Right lobe of liver (tissue), 6 donors: ENCODE measurements around the gene TNIP2. TPM values are rescaled to one million over a fixed set of nuclear protein-coding genes. Genes with fewer than 3 reads are reported as not detected.
A peak's percentile ranks its signal among the peaks of the same experiment; 100 is the strongest.

Experiments
- ATAC-seq, 4 donors: fragments of 200-7000 bp; cut with Tn5 transposase; one replicate each; pipeline ENCODE4 v1.9.1; 2020; ENCODE audit warnings: mild to moderate bottlenecking in 4 of 4, moderate library complexity in 4 of 4
- DNase-seq, 3 donors: peaks; one replicate each; pipeline ENCODE4 v3.0.0-alpha.2; 2020
- H3K27ac ChIP-seq, 3 donors: fragments of 200-600 bp; one replicate each; pipeline ENCODE4 v1.8.0; 2022
- H3K27me3 ChIP-seq, 2 donors: fragments of 200-600 bp; one replicate each; pipeline ENCODE4 v1.8.0; 2022
- H3K36me3 ChIP-seq, 4 donors: fragments of 200-600 bp; sonication (generic) in 1 of 4; one replicate each; pipeline versions ENCODE4 v1.5.1 to v1.8.0; 2017 to 2022; ENCODE audit warnings: control low read depth in 1 of 4
- H3K4me1 ChIP-seq, 4 donors: fragments of 200-600 bp; sonication (generic) in 1 of 4; one replicate each; pipeline versions ENCODE4 v1.5.1 to v1.8.0; 2017 to 2022; ENCODE audit warnings: control low read depth in 1 of 4
- H3K4me3 ChIP-seq, 3 donors: fragments of 200-600 bp; one replicate each; pipeline ENCODE4 v1.8.0; 2022
- H3K9me3 ChIP-seq, 4 donors: fragments of 200-600 bp; sonication (generic) in 1 of 4; one replicate each; pipeline versions ENCODE4 v1.5.1 to v1.8.0; 2017 to 2022; ENCODE audit warnings: control low read depth in 1 of 4
- POLR2A ChIP-seq: fragments of 450-650 bp; IDR thresholded peaks from one replicate; pipeline ENCODE4 v1.6.1; 2017; ENCODE audit warnings: antibody characterized with exemption, mild to moderate bottlenecking
- WGBS: methylation state at CpG from one replicate; pipeline ENCODE4 v1.1.6; 2018; ENCODE audit warnings: low coverage, low lambda C conversion rate; ENCODE audit not compliant: insufficient coverage; ENCODE audit errors: missing lambda C conversion rate; 5-methylcytosine and 5-hydroxymethylcytosine counted together
- intact Hi-C, 2 donors: fragments of 100-400 bp; cut with DNase I; formaldehyde crosslinking; loops; one replicate each; pipeline versions ENCODE4 v1.11.2 to v1.14.1; 2022
- total RNA-seq, 6 experiments: library from RNA; depleted of rRNA in 2 of 6; stranded (reverse); fragments of >200 nt in 2 of 6; fragmentation: NEBNext Ultra II Directional in 3 of 6; extraction: Animal tissue kit (Norgen Biotek cat#: 25700) in 3 of 6; gene quantifications; one replicate each; pipeline versions ENCODE4 v1.1.0 to v1.2.4, GENCODE V29; 2016 to 2023
- TF ChIP-seq, protein P1 (sequence below), 4 donors: fragments of 200-600 bp in 3 of 4; fragments of 450-650 bp in 1 of 4; IDR thresholded peaks; one replicate each; pipeline versions ENCODE4 v1.5.1 to v1.8.0; 2016 to 2022; ENCODE audit warnings: antibody characterized with exemption in 4 of 4, mild to moderate bottlenecking in 2 of 4
- donor health status: DM: no; HTN: yes; CAD: no.
- donor health status: DM: no; HTN: no; CAD: no.
- donor health status: DM: no; HTN: no; CAD: no.
- donor health status: DM: no; HTN: yes; CAD: no.
- donor health status: DM: no; HTN: yes; CAD: no.

Gene TNIP2
- total RNA-seq, 6 experiments from 2014 or later, result 9.7 to 40.6 (median 18.8) TPM

DNA sequence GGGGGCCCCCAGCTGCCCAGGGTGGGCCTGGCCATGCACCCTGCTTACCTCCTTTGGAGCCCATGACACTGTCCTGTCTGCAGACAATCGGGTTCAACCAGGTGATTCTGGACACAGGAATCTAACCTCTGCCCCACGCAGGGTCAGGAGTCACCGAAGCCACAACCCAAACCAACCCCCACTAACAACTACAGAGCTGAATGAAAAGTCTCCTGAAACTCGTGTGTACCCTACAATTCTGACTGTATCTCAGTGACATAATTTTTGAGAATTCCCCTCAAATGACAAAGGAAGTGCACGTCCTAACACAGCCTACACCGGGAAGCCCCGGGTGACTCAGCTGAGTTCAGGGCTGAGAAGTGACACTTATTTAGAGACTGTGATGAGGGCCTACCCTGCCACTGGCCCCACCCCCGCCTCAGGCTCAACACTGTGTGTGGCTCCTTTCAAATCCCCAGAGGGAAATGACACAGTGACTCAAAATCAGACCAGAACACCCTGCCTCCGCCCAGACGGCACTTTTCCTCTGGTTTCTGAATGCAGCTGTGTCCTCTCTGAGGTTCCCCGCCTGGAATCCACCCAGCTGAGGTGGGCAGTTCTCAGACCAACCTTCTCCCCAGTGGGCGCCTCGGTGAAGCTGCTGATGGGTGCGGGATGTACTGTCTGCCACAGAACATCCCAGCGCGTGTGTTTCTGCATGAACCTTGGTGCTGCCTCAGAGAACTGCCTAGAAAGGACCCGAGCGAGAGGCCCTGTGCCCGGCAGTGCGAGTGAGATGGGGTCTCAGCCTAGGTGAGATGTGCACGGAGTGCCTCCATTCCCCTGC, 9.9 kb downstream of the TNIP2 start:
- peak; percentile 67 to 90 (median 80) for ATAC-seq

DNA sequence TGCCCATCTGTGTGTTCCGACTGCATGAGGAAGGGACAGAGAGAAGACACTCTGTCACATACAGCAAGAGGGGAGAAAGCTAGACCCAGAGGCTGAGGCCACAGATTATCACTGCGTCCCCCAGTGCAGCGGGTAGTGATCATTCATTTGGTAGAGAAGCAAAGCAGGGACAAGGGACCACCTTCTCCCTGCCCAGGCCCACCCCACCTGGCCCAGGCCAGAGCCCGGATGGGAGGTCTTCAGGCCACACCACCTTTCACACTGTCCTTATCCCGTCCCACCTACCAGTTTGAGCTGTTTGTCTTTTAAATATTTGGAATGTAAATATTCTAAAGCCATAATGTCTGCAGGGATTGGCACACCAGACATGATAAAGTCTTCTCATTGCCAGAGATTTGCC, 10.6 kb downstream of the TNIP2 start:
- no peaks in the 10 kb centered on the region for H3K4me1 ChIP-seq
- peak overlapping the region in 1 of 3 donors; percentile 69 for H3K27ac ChIP-seq
- peaks cover 2 to 51% (median 27%) of the 10 kb centered on the region in 4 donors for H3K36me3 ChIP-seq
- no peaks in the 10 kb centered on the region for H3K9me3 ChIP-seq
- 89% methylated on average over 5 of the region's 5 CpGs for WGBS
- peak in 1 of 3 donors; percentile 16 for DNase-seq
- intact Hi-C loops, result no loop called here
- H3K4me3 ChIP-seq, result no peak overlapping the region
- TF ChIP-seq, protein P1, sequence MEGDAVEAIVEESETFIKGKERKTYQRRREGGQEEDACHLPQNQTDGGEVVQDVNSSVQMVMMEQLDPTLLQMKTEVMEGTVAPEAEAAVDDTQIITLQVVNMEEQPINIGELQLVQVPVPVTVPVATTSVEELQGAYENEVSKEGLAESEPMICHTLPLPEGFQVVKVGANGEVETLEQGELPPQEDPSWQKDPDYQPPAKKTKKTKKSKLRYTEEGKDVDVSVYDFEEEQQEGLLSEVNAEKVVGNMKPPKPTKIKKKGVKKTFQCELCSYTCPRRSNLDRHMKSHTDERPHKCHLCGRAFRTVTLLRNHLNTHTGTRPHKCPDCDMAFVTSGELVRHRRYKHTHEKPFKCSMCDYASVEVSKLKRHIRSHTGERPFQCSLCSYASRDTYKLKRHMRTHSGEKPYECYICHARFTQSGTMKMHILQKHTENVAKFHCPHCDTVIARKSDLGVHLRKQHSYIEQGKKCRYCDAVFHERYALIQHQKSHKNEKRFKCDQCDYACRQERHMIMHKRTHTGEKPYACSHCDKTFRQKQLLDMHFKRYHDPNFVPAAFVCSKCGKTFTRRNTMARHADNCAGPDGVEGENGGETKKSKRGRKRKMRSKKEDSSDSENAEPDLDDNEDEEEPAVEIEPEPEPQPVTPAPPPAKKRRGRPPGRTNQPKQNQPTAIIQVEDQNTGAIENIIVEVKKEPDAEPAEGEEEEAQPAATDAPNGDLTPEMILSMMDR (IDR thresholded peaks at IDR 0.05), result no peak
- TF ChIP-seq POLR2A, result no peak
- no peak for ATAC-seq
- no peaks in the 10 kb centered on the region for H3K27me3 ChIP-seq

More for the DNA sequence above, 9.9 kb downstream of the TNIP2 start:
- TF ChIP-seq, protein P1 (IDR thresholded peaks at IDR 0.05), result no peak
- TF ChIP-seq POLR2A, result no peak
- H3K36me3 ChIP-seq, result peaks cover 2 to 51% (median 27%) of the 10 kb centered on the region in 4 donors
- H3K27ac ChIP-seq, result peak overlapping the region in 1 of 3 donors; percentile 69
- intact Hi-C loops, result no loop called here
- peak in 2 of 3 donors; percentile 60 to 82 for DNase-seq
- H3K9me3 ChIP-seq, result no peaks in the 10 kb centered on the region
- 30% methylated on average over 4 of the region's 21 CpGs for WGBS
- H3K4me1 ChIP-seq, result no peaks in the 10 kb centered on the region
- no peak overlapping the region for H3K4me3 ChIP-seq
- no peaks in the 10 kb centered on the region for H3K27me3 ChIP-seq

DNA sequence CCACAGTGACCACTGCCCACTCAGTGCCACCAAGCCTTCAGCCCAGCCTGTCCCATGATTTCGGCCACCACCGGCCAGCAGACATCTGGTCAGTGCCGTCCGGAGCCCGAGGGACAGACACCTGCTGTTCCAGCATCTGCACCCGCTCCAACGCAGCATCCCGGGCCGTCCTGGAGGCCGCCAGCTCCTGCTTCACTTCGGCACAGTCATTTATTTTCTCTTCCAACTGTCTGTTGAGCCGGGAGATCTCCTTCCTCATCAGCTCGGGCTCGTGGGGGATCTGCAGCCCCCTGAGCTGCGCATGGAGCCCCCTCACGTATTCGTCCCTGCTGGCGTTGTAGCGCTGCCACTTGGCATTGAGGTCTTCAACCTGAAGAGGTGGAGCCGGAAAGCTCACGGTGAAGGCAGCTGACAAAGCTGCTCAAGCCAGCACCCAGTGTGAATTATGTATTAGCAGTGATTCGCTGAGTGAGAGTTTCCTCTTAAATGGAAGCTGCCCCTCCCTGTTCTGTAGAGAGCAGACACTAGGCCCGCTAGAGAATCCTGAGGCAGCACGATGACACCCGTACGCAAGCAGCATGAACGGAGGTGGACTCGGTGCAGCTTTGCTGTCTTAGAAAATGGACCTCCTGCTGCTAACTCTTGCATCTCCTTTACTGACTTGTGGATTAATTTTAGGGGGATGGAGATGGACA, 11.4 kb downstream of the TNIP2 start:
- Histone ChIP-seq H3K4me1 (no peaks in the 10 kb centered on the region), H3K36me3 (peaks cover 2 to 51% (median 27%) of the 10 kb centered on the region in 4 donors), H3K27ac (no peak overlapping the region), H3K9me3 (no peaks in the 10 kb centered on the region), H3K4me3 (no peak overlapping the region), H3K27me3 (no peaks in the 10 kb centered on the region)
- 85% methylated on average over 8 of the region's 28 CpGs for WGBS
- intact Hi-C loops, result no loop called here
- ATAC-seq, result no peak
- TF ChIP-seq, protein P1 (IDR thresholded peaks at IDR 0.05), result no peak
- no peak for TF ChIP-seq POLR2A
- DNase-seq, result peak in 1 of 3 donors; percentile 43

DNA sequence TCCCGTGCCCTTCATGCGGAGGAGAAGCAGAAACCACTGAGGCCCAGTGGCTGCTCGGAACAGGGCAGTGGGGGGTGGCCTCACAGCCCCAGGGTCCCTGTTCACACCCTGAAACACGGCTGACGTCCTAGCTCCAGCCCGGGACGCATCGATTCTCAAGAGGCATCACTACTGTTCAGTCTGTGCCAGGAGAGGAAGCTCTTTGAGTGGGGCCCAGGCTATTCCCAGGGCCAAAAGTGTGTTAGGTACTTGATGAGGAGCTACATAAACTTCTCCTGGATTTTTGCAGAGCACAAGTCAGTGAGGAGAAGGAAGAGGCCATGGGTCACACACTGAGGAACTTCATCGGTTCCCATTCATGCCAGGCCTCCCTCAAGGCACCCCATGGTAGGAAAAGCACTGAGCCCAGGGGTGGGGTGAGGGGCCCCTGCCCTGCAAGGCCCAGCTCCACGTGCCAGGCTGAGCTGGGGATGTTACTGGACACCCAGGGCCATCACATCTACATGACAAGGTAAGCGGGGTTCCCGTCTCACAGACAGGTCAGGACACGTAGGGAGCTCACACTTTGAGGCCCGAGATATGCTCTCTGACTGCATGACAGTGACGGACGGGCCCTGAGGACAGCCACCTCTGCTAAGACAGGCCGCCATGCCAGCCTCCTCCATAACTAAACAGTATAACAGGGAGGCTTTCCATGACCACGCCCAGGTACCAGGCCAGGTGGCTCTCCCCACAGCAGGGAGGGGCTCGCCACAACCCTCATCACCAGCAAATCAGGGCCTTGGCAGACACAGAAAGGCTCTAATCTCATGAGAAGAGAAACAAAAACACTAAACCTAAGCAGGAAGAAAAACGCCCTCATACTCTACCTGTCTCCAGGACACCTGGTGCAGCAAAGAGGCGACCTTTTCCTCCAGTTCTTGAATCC, 12.4 kb downstream of the TNIP2 start:
- WGBS, result 95% methylated on average over 5 of the region's 21 CpGs
- Histone ChIP-seq H3K4me1 (no peaks in the 10 kb centered on the region), H3K9me3 (no peaks in the 10 kb centered on the region), H3K4me3 (no peak overlapping the region), H3K36me3 (peaks cover 2 to 51% (median 27%) of the 10 kb centered on the region in 4 donors), H3K27ac (no peak overlapping the region), H3K27me3 (no peaks in the 10 kb centered on the region)
- DNase-seq (peak in 1 of 3 donors; percentile 39), ATAC-seq (no peak)
- intact Hi-C loops, result no loop called here
- TF ChIP-seq POLR2A, result no peak
- TF ChIP-seq, protein P1 (IDR thresholded peaks at IDR 0.05), result no peak
